ENCODE data around the gene CC2D1A. TPM values are rescaled to one million over a fixed set of nuclear protein-coding genes. Genes with fewer than 3 reads are reported as not detected.

The CC2D1A gene
- polyA plus RNA-seq, 1 experiment, result 13.1 TPM

DNA sequence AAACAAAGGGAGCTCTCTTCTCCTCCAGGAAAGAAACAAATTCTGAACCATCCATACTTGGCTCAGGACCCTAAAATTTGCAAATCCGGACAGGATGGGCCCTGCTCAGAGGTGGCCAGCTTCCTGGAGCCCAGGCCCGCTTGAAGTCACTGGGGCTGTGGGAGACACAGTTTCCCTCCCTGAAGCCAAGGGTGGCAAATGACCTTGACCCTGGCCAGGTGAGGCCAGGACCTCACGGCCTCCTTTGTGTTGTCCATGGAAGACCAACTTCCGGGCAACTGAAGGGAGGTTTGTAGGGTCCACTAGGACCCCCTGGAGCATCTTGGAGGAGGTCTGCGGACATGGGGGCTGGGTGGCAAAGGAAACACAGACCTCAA lies 23.6 kb upstream of the CC2D1A start:
- H3K27me3 ChIP-seq (ENCODE audit: control insufficient read depth, insufficient read depth, low read length), result no peaks in the 10 kb centered on the region
- POLR2A ChIA-PET, result no interaction called here
- CTCF ChIA-PET, result interaction anchor here (0.6 to 6.3 kb wide), 14 partner anchors 9 to 524 kb away, joined by 3 to 89 read pairs (median 6); partner anchors contain the start of gene MISP3
- no peaks in the 10 kb centered on the region for H3K36me3 ChIP-seq (ENCODE audit: control insufficient read depth, insufficient read depth, low read length)
- no peak overlapping the region for H3K4me3 ChIP-seq (ENCODE audit: low read depth, low read length)
- no peak for DNase-seq (ENCODE audit: low read depth)
- TF ChIP-seq, protein P1, sequence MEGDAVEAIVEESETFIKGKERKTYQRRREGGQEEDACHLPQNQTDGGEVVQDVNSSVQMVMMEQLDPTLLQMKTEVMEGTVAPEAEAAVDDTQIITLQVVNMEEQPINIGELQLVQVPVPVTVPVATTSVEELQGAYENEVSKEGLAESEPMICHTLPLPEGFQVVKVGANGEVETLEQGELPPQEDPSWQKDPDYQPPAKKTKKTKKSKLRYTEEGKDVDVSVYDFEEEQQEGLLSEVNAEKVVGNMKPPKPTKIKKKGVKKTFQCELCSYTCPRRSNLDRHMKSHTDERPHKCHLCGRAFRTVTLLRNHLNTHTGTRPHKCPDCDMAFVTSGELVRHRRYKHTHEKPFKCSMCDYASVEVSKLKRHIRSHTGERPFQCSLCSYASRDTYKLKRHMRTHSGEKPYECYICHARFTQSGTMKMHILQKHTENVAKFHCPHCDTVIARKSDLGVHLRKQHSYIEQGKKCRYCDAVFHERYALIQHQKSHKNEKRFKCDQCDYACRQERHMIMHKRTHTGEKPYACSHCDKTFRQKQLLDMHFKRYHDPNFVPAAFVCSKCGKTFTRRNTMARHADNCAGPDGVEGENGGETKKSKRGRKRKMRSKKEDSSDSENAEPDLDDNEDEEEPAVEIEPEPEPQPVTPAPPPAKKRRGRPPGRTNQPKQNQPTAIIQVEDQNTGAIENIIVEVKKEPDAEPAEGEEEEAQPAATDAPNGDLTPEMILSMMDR (IDR thresholded peaks at IDR 0.05; ENCODE audit: insufficient read depth, low read depth, low read length), result no peak

DNA sequence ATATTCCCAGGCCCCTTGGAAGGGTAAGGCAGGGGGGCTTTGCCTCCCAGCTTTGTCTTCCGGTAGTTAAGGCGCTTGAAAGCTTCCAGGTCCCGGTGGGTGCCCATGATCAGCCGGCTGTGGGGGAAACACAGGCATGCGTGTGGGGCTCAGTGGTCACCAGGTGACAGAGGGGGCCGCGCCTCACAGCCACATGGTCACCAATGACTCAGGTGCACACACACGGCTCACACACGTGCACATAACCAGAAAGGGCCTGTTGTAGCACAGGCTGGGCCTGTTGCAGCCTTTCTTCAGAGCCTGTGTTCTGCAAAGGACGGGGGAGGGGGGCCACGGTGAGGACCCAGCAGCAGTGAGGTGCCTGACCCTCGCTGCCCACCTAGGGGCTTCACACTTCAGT lies 23.2 kb upstream of the CC2D1A start:
- no peak overlapping the region for H3K4me3 ChIP-seq (ENCODE audit: low read depth, low read length)
- H3K27me3 ChIP-seq (ENCODE audit: control insufficient read depth, insufficient read depth, low read length), result no peaks in the 10 kb centered on the region
- no peak for DNase-seq (ENCODE audit: low read depth)
- POLR2A ChIA-PET, result no interaction called here
- TF ChIP-seq, protein P1 (IDR thresholded peaks at IDR 0.05; ENCODE audit: insufficient read depth, low read depth, low read length), result no peak
- H3K36me3 ChIP-seq (ENCODE audit: control insufficient read depth, insufficient read depth, low read length), result no peaks in the 10 kb centered on the region
- CTCF ChIA-PET, result interaction anchor here (0.6 to 6.3 kb wide), 7 partner anchors 16 to 189 kb away, joined by 3 to 89 read pairs (median 9); partner anchors contain the start of gene MISP3

DNA sequence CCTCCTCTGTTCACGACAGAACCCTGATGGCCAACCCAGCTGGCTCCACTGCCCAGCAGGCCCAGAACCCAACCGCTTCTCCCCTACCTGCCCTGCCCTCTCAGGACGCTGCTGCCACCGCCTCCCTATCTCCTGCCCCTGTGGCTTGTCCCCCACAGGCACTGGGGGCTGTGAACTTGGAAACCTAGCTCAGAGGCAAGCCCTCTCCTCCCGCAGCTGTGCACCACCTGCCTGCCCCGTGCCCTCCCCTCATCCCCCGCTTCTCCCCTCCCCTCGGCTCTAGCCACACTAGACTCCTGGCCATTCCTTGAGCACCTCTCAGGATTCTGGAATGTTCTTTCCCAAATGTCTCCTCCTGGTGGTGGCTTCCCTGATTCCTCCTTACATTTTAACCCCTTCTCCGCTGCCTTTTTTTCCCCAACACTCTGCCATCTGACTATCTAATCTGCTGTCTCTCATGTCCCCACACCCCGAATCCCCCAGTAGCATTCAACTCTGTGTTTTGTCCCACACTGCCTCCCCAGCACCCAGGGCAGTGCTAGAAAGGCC lies 22.4 kb upstream of the CC2D1A start:
- TF ChIP-seq, protein P1 (IDR thresholded peaks at IDR 0.05; ENCODE audit: insufficient read depth, low read depth, low read length), result peak; percentile 30
- ChIA-PET CTCF (interaction anchor here (0.5 to 0.9 kb wide), 3 partner anchors 73 to 929 kb away, joined by 3 read pairs; no protein-coding TSS in a partner anchor), POLR2A (no interaction called here)
- DNase-seq (ENCODE audit: low read depth), result no peak
- no peaks in the 10 kb centered on the region for H3K27me3 ChIP-seq (ENCODE audit: control insufficient read depth, insufficient read depth, low read length)
- no peak overlapping the region for H3K4me3 ChIP-seq (ENCODE audit: low read depth, low read length)
- no peaks in the 10 kb centered on the region for H3K36me3 ChIP-seq (ENCODE audit: control insufficient read depth, insufficient read depth, low read length)

DNA sequence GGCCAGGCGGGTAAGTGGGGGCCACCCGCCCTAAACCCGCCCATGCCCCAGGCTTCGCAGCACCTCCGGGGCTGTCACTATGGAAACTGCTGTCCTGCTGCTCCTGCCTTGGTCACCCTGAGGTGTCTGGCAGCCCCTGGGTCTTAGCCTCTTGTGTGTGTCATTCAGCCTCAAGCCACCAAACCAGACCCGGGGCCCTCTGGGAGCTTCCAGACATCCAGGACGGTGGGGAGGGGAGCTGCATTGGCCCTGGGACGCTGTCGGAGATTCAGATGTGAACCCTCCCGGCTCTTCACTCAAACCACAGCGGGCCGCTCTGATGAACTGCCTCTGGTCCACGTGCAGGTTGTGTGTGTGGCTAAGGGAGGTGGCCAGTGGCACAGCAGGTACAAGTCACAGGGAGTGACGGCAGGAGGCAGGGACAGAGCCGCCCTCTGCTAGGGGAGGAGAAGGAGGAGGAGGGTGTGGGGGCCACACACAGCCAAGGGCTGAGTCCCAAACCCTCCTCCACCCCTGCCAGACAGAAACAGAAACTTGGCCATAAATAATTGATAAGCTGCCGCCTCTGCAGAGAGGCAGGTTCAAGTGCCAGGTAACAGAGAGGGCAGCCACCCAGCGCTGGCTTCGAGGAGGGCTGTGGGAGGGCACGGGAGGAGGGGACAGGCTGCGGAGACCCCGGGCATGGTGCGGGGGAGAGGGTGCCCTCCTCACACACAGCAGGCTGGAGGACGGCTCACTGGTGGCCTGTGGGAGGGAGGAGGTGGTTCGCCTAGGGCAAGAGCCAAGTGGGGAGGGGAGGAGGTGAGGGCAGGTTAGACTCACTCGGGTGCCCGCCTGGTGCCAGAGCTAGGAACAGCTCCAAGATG lies 21.0 kb upstream of the CC2D1A start:
- TF ChIP-seq, protein P1 (IDR thresholded peaks at IDR 0.05; ENCODE audit: insufficient read depth, low read depth, low read length), result no peak
- H3K4me3 ChIP-seq (ENCODE audit: low read depth, low read length), result no peak overlapping the region
- ChIA-PET POLR2A (no interaction called here), CTCF (interaction anchor here (1.0 kb wide), 2 partner anchors 175 to 189 kb away, joined by 3 to 6 read pairs; no protein-coding TSS in a partner anchor)
- no peaks in the 10 kb centered on the region for H3K27me3 ChIP-seq (ENCODE audit: control insufficient read depth, insufficient read depth, low read length)
- no peak for DNase-seq (ENCODE audit: low read depth)
- no peaks in the 10 kb centered on the region for H3K36me3 ChIP-seq (ENCODE audit: control insufficient read depth, insufficient read depth, low read length)

DNA sequence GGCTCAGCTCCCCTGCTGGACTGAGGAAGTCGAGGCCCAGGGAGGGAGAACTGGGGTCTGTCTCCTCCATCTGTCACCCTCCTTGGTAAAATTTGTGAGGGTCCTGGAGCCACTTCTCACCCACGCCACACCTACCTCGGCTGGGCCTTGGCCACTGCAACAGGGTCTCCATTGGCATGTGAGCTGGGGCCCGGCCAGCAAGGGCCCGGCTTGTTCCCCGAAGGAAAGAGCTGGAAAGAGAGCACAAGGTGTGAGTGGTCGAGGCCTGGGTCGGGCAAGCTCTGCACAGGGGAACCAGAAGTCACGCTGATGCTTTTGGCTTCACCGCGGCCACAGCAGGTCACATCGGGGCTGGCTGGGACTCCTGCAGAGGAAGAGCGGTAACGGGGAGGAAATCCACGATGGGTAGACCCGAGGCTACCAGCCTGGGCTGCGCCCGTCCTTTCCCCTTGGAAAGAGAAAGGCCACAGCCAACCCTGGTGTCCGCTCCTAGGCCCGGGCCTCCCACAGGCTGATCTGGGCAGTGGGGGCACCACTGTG lies 20.1 kb upstream of the CC2D1A start:
- TF ChIP-seq, protein P1 (IDR thresholded peaks at IDR 0.05; ENCODE audit: insufficient read depth, low read depth, low read length), result no peak
- DNase-seq (ENCODE audit: low read depth), result no peak
- ChIA-PET CTCF (interaction anchor here (0.6 to 2.1 kb wide), 4 partner anchors 10 to 188 kb away, joined by 3 to 6 read pairs (median 4); no protein-coding TSS in a partner anchor), POLR2A (no interaction called here)
- no peaks in the 10 kb centered on the region for H3K27me3 ChIP-seq (ENCODE audit: control insufficient read depth, insufficient read depth, low read length)
- no peaks in the 10 kb centered on the region for H3K36me3 ChIP-seq (ENCODE audit: control insufficient read depth, insufficient read depth, low read length)
- H3K4me3 ChIP-seq (ENCODE audit: low read depth, low read length), result no peak overlapping the region

All from BJ (cell line).